Pancreas (tissue), 10 donors: ENCODE data around the gene SRD5A3. TPM values are rescaled to one million over a fixed set of nuclear protein-coding genes. Genes with fewer than 3 reads are reported as not detected.

Experiments used
- ATAC-seq, 4 donors: fragments of 200-7000 bp; cut with Tn5 transposase; one replicate each; pipeline versions ENCODE4 v1.8.0 to v1.9.1; 2020; ENCODE audit warnings: mild to moderate bottlenecking in 4 of 4, moderate library complexity in 4 of 4
- DNase-seq, 6 donors: peaks; one replicate each; pipeline ENCODE4 v3.0.0-alpha.2; 2020
- FAIRE-seq: peaks from 2 replicates; lab custom pipeline; 2012; peaks lifted over from hg19 to GRCh38; lab: Jason Lieb, UNC
- H3K27ac ChIP-seq, 4 donors: fragments of 200-600 bp; sonication (generic); 1 replicate in 3 of 4; 2 replicates in 1 of 4; pipeline versions ENCODE4 v1.5.0 to v1.8.0; 2020
- H3K27me3 ChIP-seq, 4 donors: fragments of 200-600 bp; one replicate each; pipeline ENCODE4 v1.8.0; 2021
- H3K36me3 ChIP-seq, 3 donors: fragments of 200-600 bp; sonication (generic) in 1 of 3; one replicate each; pipeline versions ENCODE4 v1.5.0 to v1.8.0; 2020 to 2021
- H3K4me1 ChIP-seq, 3 donors: fragments of 200-600 bp; one replicate each; pipeline ENCODE4 v1.8.0; 2021
- H3K4me3 ChIP-seq, 4 donors: fragments of 200-600 bp; sonication (generic) in 2 of 4; one replicate each; pipeline versions ENCODE4 v1.5.0 to v1.8.0; 2020 to 2021
- H3K9me3 ChIP-seq, 4 donors: fragments of 200-600 bp; one replicate each; pipeline ENCODE4 v1.8.0; 2021
- CTCF ChIP-seq, 4 donors: fragments of 200-600 bp; sonication (generic) in 3 of 4; IDR thresholded peaks; one replicate each; pipeline versions ENCODE4 v1.5.0 to v1.8.0; 2021; ENCODE audit warnings: antibody characterized with exemption in 4 of 4
- WGBS, 2 donors: extraction: QIAGEN DNeasy Blood & Tissue Kit; methylation state at CpG; one replicate each; pipeline ENCODE4 v1.1.7; 2013; 5-methylcytosine and 5-hydroxymethylcytosine counted together
- intact Hi-C, 3 donors: fragments of 100-400 bp; cut with DNase I; formaldehyde crosslinking; loops; one replicate each; pipeline versions ENCODE4 v1.11.1 to v1.14.2; 2022
- polyA plus RNA-seq, 2 donors: library from polyadenylated mRNA; stranded (reverse); fragments of 200-250 nt; gene quantifications; one replicate each; pipeline ENCODE4 v1.2.3, GENCODE V29; 2013
- total RNA-seq, 6 donors: library from RNA; stranded (reverse); fragmentation: NEBNext Ultra II Directional in 4 of 6; extraction: Animal tissue kit (Norgen Biotek cat#: 25700) in 4 of 6; gene quantifications; one replicate each; pipeline versions ENCODE4 v1.2.1 to v1.2.4, GENCODE V29; 2021 to 2023
- donor health status: healthy with polysubstance abuse.
- donor health status: DM: no; HTN: no; CAD: no; lungs with moderate emphysema.
- donor health status: DM: no; HTN: no; CAD: no.
- donor health status: control.
- donor health status: control.
- donor health status: Bipolar disorder and iron deficiency.
- donor health status: DM: yes; HTN: yes; CAD: no.
- donor health status: DM: no; HTN: no; CAD: no.
- donor health status: DM: no; HTN: no; CAD: no.
- donor health status: DM: yes; HTN: yes; CAD: no.

Gene SRD5A3
- total and polyA plus RNA-seq, 8 donors: 7.1 to 14.3 (median 10.0) TPM

- FAIRE-seq (no peak), ATAC-seq (no peak), DNase-seq (no peak)
- no peaks in the 10 kb centered on the region for H3K9me3 ChIP-seq
- no peak for TF ChIP-seq CTCF (IDR thresholded peaks at IDR 0.05)
- no peaks in the 10 kb centered on the region for H3K27me3 ChIP-seq
- H3K36me3 ChIP-seq: no peaks in the 10 kb centered on the region
- intact Hi-C loops: no loop called here
- no peak overlapping the region for H3K4me3 ChIP-seq
- no peaks in the 10 kb centered on the region for H3K4me1 ChIP-seq
- no peak overlapping the region for H3K27ac ChIP-seq
- 84 to 86% methylated on average over 6 of the region's 6 CpGs for WGBS, 2 donors
Measured at GRCh38 chr4:55367084-55367722, 21.2 kb downstream of the SRD5A3 start.

- H3K27me3 ChIP-seq: no peaks in the 10 kb centered on the region
- no peaks in the 10 kb centered on the region for H3K36me3 ChIP-seq
- 96 to 97% methylated on average over 2 of the region's 2 CpGs for WGBS, 2 donors
- no peak for DNase-seq
- H3K4me1 ChIP-seq: no peaks in the 10 kb centered on the region
- intact Hi-C loops: no loop called here
- H3K4me3 ChIP-seq: no peak overlapping the region
- TF ChIP-seq CTCF (IDR thresholded peaks at IDR 0.05): no peak
- FAIRE-seq: no peak
- H3K9me3 ChIP-seq: no peaks in the 10 kb centered on the region
- H3K27ac ChIP-seq: no peak overlapping the region
- no peak for ATAC-seq
Measured at GRCh38 chr4:55369968-55370367, 23.9 kb downstream of the SRD5A3 start.

GRCh38 chr4:55372259-55372658, 26.2 kb downstream of the SRD5A3 start:
- DNase-seq: no peak
- H3K27me3 ChIP-seq: no peaks in the 10 kb centered on the region
- H3K4me3 ChIP-seq: no peak overlapping the region
- no peak for FAIRE-seq
- no peaks in the 10 kb centered on the region for H3K4me1 ChIP-seq
- no peak overlapping the region for H3K27ac ChIP-seq
- no peaks in the 10 kb centered on the region for H3K36me3 ChIP-seq
- intact Hi-C loops: no loop called here
- no peaks in the 10 kb centered on the region for H3K9me3 ChIP-seq
- ATAC-seq: no peak
- no peak for TF ChIP-seq CTCF (IDR thresholded peaks at IDR 0.05)
- WGBS, 2 donors: 92 to 95% methylated on average over 7 of the region's 7 CpGs

GRCh38 chr4:55373461-55373860, 27.4 kb downstream of the SRD5A3 start:
- 93 to 94% methylated on average over 1 of the region's 1 CpG for WGBS, 2 donors
- no peak for DNase-seq
- H3K36me3 ChIP-seq: no peaks in the 10 kb centered on the region
- no peak for TF ChIP-seq CTCF (IDR thresholded peaks at IDR 0.05)
- no peak overlapping the region for H3K4me3 ChIP-seq
- no peaks in the 10 kb centered on the region for H3K4me1 ChIP-seq
- H3K9me3 ChIP-seq: no peaks in the 10 kb centered on the region
- ATAC-seq: no peak
- no peak for FAIRE-seq
- intact Hi-C loops: no loop called here
- no peaks in the 10 kb centered on the region for H3K27me3 ChIP-seq
- H3K27ac ChIP-seq: no peak overlapping the region

GRCh38 chr4:55376698-55377097, 30.7 kb downstream of the SRD5A3 start:
- Histone ChIP-seq H3K27ac (no peak overlapping the region), H3K4me1 (peaks cover 0 to 3% (median 0%) of the 10 kb centered on the region in 3 donors), H3K27me3 (no peaks in the 10 kb centered on the region), H3K36me3 (no peaks in the 10 kb centered on the region), H3K9me3 (no peaks in the 10 kb centered on the region), H3K4me3 (no peak overlapping the region)
- no peak for FAIRE-seq
- 79 to 85% methylated on average over 2 of the region's 2 CpGs for WGBS, 2 donors
- ATAC-seq: no peak
- intact Hi-C loops: no loop called here
- no peak for TF ChIP-seq CTCF (IDR thresholded peaks at IDR 0.05)
- no peak for DNase-seq
